Erythroblast (primary cell): ENCODE results near the gene ADPRS.

Source experiments
- GATA1 ChIP-seq: IDR thresholded peaks from 2 replicates; pipeline ENCODE4 v1.6.1; 2011; ENCODE audit warnings: low read depth, mild to moderate bottlenecking, control low read depth, low read length, moderate library complexity
- POLR2A ChIP-seq: IDR thresholded peaks from 2 replicates; pipeline ENCODE4 v1.6.1; 2011; ENCODE audit warnings: mild to moderate bottlenecking, low read length

- TF ChIP-seq POLR2A, result peak; percentile 96
- TF ChIP-seq GATA1, result no peak
Measured at GRCh38 chr1:36088577-36089392, at the start of gene ADPRS.
